Measurements from ENCODE around the gene TMEM139. TPM values are rescaled to one million over a fixed set of nuclear protein-coding genes. Genes with fewer than 3 reads are reported as not detected.
A peak's percentile ranks its signal among the peaks of the same experiment; 100 is the strongest.
"Not testable (repeated sequence)": the region's sequence is repeated elsewhere in the genome, so short reads cannot be mapped to it uniquely, and the experiment has no call there.

Gene TMEM139
- total RNA-seq, 4 donors from 2014 or later, result 1.0 TPM; not detected in 3

GRCh38 chr7:143288836-143289235 lies 4.1 kb downstream of the TMEM139 start:
- Histone ChIP-seq H3K27me3 (no peaks in the 10 kb centered on the region), H3K4me1 (peaks cover 27 to 40% (median 34%) of the 10 kb centered on the region in 4 donors), H3K4me3 (peak overlapping the region; percentile 81 to 97 (median 90)), H3K9me3 (no peaks in the 10 kb centered on the region), H3K36me3 (peaks cover 18 to 26% (median 21%) of the 10 kb centered on the region in 4 donors), H3K27ac (replicated peaks in 1 of 4) (peak overlapping the region; percentile 87 to 95 (median 90))
- WGBS, result 2% methylated on average over 10 of the region's 11 CpGs
- no peak for DNase-seq (ENCODE audit: extremely low spot score)
- TF ChIP-seq EP300 (IDR thresholded peaks at IDR 0.05), result no peak
- TF ChIP-seq CTCF (IDR thresholded peaks at IDR 0.05), result no peak
- no peak for TF ChIP-seq POLR2A (IDR thresholded peaks at IDR 0.05; ENCODE audit: low read depth)
- TF ChIP-seq POLR2AphosphoS5 (IDR thresholded peaks at IDR 0.05), result no peak
- intact Hi-C loops (cut with DNase I), result loop anchor here (2.0 kb wide), 1 partner anchor 26 kb away; the partner anchor contains the start of gene GSTK1

GRCh38 chr7:143289421-143289820 lies 4.7 kb downstream of the TMEM139 start:
- no peak for DNase-seq (ENCODE audit: extremely low spot score)
- Histone ChIP-seq H3K4me3 (peak overlapping the region; percentile 81 to 97 (median 90)), H3K27me3 (no peaks in the 10 kb centered on the region), H3K27ac (replicated peaks in 1 of 4) (peak overlapping the region; percentile 87 to 95 (median 90)), H3K9me3 (no peaks in the 10 kb centered on the region), H3K4me1 (peaks cover 27 to 38% (median 34%) of the 10 kb centered on the region in 4 donors), H3K36me3 (peaks cover 24 to 32% (median 26%) of the 10 kb centered on the region in 4 donors)
- WGBS, result 25% methylated on average over 6 of the region's 6 CpGs
- intact Hi-C loops (cut with DNase I), result loop anchor here (2.0 kb wide), 1 partner anchor 27 kb away; the partner anchor contains the start of gene GSTK1
- TF ChIP-seq CTCF (IDR thresholded peaks at IDR 0.05), result no peak
- TF ChIP-seq POLR2AphosphoS5 (IDR thresholded peaks at IDR 0.05), result no peak
- no peak for TF ChIP-seq EP300 (IDR thresholded peaks at IDR 0.05)
- TF ChIP-seq POLR2A (IDR thresholded peaks at IDR 0.05; ENCODE audit: low read depth), result no peak

GRCh38 chr7:143289888-143290287 lies 5.1 kb downstream of the TMEM139 start:
- WGBS, result 64% methylated on average over 4 of the region's 4 CpGs
- Histone ChIP-seq H3K36me3 (peaks cover 28 to 36% (median 31%) of the 10 kb centered on the region in 4 donors), H3K4me3 (peak overlapping the region in 2 of 4 donors; percentile 81 to 92), H3K27ac (replicated peaks in 1 of 4) (peak overlapping the region in 1 of 4 donors; percentile 91), H3K4me1 (peaks cover 27 to 38% (median 34%) of the 10 kb centered on the region in 4 donors)
- intact Hi-C loops (cut with DNase I), result loop anchor here (2.0 kb wide), 1 partner anchor 27 kb away; the partner anchor contains the start of gene GSTK1
- H3K9me3 ChIP-seq; DNase-seq (ENCODE audit: extremely low spot score); H3K27me3 ChIP-seq: not testable (repeated sequence)

GRCh38 chr7:143290293-143290692 lies 5.5 kb downstream of the TMEM139 start:
- H3K36me3 ChIP-seq, result peaks cover 32 to 40% (median 35%) of the 10 kb centered on the region in 4 donors
- intact Hi-C loops (cut with DNase I), result no loop called here
- peaks cover 27 to 38% (median 34%) of the 10 kb centered on the region in 4 donors for H3K4me1 ChIP-seq
- DNase-seq (ENCODE audit: extremely low spot score), result no peak
- H3K4me3 ChIP-seq, result no peak overlapping the region
- no peak for TF ChIP-seq EP300 (IDR thresholded peaks at IDR 0.05)
- TF ChIP-seq CTCF (IDR thresholded peaks at IDR 0.05), result no peak
- TF ChIP-seq POLR2A (IDR thresholded peaks at IDR 0.05; ENCODE audit: low read depth), result no peak
- TF ChIP-seq POLR2AphosphoS5 (IDR thresholded peaks at IDR 0.05), result no peak
- H3K27ac ChIP-seq (replicated peaks in 1 of 4), result no peak overlapping the region
- no peaks in the 10 kb centered on the region for H3K9me3 ChIP-seq
- WGBS, result 83% methylated on average over 4 of the region's 4 CpGs
- no peaks in the 10 kb centered on the region for H3K27me3 ChIP-seq

GRCh38 chr7:143292876-143293275 lies 8.1 kb downstream of the TMEM139 start:
- intact Hi-C loops (cut with DNase I), result no loop called here
- no peak overlapping the region for H3K27ac ChIP-seq (replicated peaks in 1 of 4)
- no peaks in the 10 kb centered on the region for H3K9me3 ChIP-seq
- no peak overlapping the region for H3K4me3 ChIP-seq
- TF ChIP-seq EP300 (IDR thresholded peaks at IDR 0.05), result no peak
- no peak for TF ChIP-seq CTCF (IDR thresholded peaks at IDR 0.05)
- TF ChIP-seq POLR2A (IDR thresholded peaks at IDR 0.05; ENCODE audit: low read depth), result no peak
- TF ChIP-seq POLR2AphosphoS5 (IDR thresholded peaks at IDR 0.05), result no peak
- WGBS, result 92% methylated on average over 5 of the region's 5 CpGs
- no peaks in the 10 kb centered on the region for H3K27me3 ChIP-seq
- no peak for DNase-seq (ENCODE audit: extremely low spot score)
- peaks cover 25 to 38% (median 37%) of the 10 kb centered on the region in 4 donors for H3K4me1 ChIP-seq
- H3K36me3 ChIP-seq, result peaks cover 41 to 62% (median 52%) of the 10 kb centered on the region in 4 donors
